Measurements from ENCODE around the gene ACOT12.

DNA sequence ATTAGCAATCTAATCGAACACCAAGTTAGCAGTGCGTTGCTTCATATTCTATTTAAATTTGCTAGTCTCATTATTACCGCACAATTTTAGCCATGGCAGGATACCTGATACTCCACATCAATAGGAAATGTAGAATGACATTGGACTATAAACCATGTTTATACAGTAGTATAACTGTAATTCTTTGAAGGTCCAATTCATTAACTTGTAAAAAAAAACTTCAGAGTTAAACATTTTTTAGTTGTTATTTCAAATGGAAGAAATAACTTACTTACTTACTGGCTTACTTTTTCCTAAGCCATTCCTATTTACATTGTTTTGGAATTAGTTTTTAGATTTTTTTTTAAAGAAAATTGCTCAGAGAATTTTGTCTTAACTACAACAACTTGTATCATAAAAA lies 35.4 kb upstream of the ACOT12 start:
- TF ChIP-seq, protein P1, sequence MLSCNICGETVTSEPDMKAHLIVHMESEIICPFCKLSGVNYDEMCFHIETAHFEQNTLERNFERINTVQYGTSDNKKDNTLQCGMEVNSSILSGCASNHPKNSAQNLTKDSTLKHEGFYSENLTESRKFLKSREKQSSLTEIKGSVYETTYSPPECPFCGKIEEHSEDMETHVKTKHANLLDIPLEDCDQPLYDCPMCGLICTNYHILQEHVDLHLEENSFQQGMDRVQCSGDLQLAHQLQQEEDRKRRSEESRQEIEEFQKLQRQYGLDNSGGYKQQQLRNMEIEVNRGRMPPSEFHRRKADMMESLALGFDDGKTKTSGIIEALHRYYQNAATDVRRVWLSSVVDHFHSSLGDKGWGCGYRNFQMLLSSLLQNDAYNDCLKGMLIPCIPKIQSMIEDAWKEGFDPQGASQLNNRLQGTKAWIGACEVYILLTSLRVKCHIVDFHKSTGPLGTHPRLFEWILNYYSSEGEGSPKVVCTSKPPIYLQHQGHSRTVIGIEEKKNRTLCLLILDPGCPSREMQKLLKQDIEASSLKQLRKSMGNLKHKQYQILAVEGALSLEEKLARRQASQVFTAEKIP (CRISPR knock-in tag; IDR thresholded peaks at IDR 0.05; ENCODE audit: borderline replicate concordance), result no peak
- no peak for TF ChIP-seq AHR (CRISPR knock-in tag; IDR thresholded peaks at IDR 0.05)
